GM12891 (cell line): Measurements from ENCODE around the gene PRKAR1B.
"Not testable (repeated sequence)": the region's sequence is repeated elsewhere in the genome, so short reads cannot be mapped to it uniquely, and the experiment has no call there.

ENCODE experiments used
- DNase-seq: peaks from one replicate; pipeline ENCODE4 v3.0.0; 2011; ENCODE audit warnings: low spot score; ENCODE audit not compliant: insufficient read length
- FAIRE-seq: peaks from 2 replicates; lab custom pipeline; 2011; peaks lifted over from hg19 to GRCh38; lab: Jason Lieb, UNC
- PAX5 ChIP-seq: IDR thresholded peaks from 2 replicates; pipeline ENCODE4 v1.6.1; 2011; ENCODE audit warnings: low read length, moderate library complexity, mild to moderate bottlenecking; ENCODE audit not compliant: insufficient read depth, severe bottlenecking
- POLR2A ChIP-seq: IDR thresholded peaks from 2 replicates; pipeline ENCODE4 v1.6.1; 2011; ENCODE audit warnings: low read depth, low read length, control low read depth
- POLR2AphosphoS5 ChIP-seq: IDR thresholded peaks from 2 replicates; pipeline ENCODE4 v1.6.1; 2011; ENCODE audit warnings: low read depth, low read length, control low read depth
- POU2F2 ChIP-seq: IDR thresholded peaks from 2 replicates; pipeline ENCODE4 v1.6.1; 2011; ENCODE audit warnings: low read depth, mild to moderate bottlenecking, control low read depth, low read length, moderate library complexity
- SPI1 ChIP-seq: IDR thresholded peaks from 2 replicates; pipeline ENCODE4 v1.6.1; 2011; ENCODE audit warnings: low read depth, low read length, control low read depth
- TAF1 ChIP-seq: IDR thresholded peaks from 2 replicates; pipeline ENCODE4 v1.6.1; 2011; ENCODE audit warnings: low read depth, low read length, control low read depth

The PRKAR1B gene

GRCh38 chr7:659996-660395, 67.1 kb downstream of the PRKAR1B start:
- DNase-seq (no peak), FAIRE-seq (no peak)
- TF ChIP-seq POLR2AphosphoS5 = no peak
- TF ChIP-seq POU2F2 = no peak
- no peak for TF ChIP-seq POLR2A
- no peak for TF ChIP-seq TAF1
- no peak for TF ChIP-seq SPI1
- no peak for TF ChIP-seq PAX5

- TF ChIP-seq POLR2AphosphoS5 = no peak
- TF ChIP-seq TAF1 = no peak
- TF ChIP-seq POU2F2 = no peak
- TF ChIP-seq PAX5 = no peak
- TF ChIP-seq SPI1 = no peak
- no peak for TF ChIP-seq POLR2A
- DNase-seq (no peak), FAIRE-seq (no peak)
These were observed 67.7 kb downstream of the PRKAR1B start for GRCh38 chr7:659306-659847.

- DNase-seq (no peak), FAIRE-seq (no peak)
- no peak for TF ChIP-seq TAF1
- TF ChIP-seq POLR2A = no peak
- TF ChIP-seq POU2F2 = no peak
- TF ChIP-seq SPI1 = no peak
- no peak for TF ChIP-seq POLR2AphosphoS5
- no peak for TF ChIP-seq PAX5
These were observed 69.4 kb downstream of the PRKAR1B start for GRCh38 chr7:657565-658119.

GRCh38 chr7:657010-657409, 70.1 kb downstream of the PRKAR1B start:
- peak; percentile 84 for FAIRE-seq
- DNase-seq = not testable (repeated sequence)

- FAIRE-seq = no peak
- TF ChIP-seq POLR2A (no peak), POLR2AphosphoS5 (no peak), SPI1 (no peak), TAF1 (no peak), POU2F2 (no peak), PAX5 (no peak)
- DNase-seq = no peak
These were observed 71.3 kb downstream of the PRKAR1B start for GRCh38 chr7:655758-656157.

- TF ChIP-seq POLR2AphosphoS5 (no peak), TAF1 (no peak), SPI1 (no peak), POU2F2 (no peak), POLR2A (no peak), PAX5 (no peak)
- DNase-seq = no peak
- FAIRE-seq = peak; percentile 65
These were observed 73.0 kb downstream of the PRKAR1B start for GRCh38 chr7:653829-654764.

- FAIRE-seq (no peak), DNase-seq (no peak)
- TF ChIP-seq POLR2A (no peak), SPI1 (no peak), TAF1 (no peak), PAX5 (no peak), POU2F2 (no peak), POLR2AphosphoS5 (no peak)
These were observed 74.2 kb downstream of the PRKAR1B start for GRCh38 chr7:652881-653280.

- not testable (repeated sequence) for DNase-seq, FAIRE-seq
These were observed 74.9 kb downstream of the PRKAR1B start for GRCh38 chr7:652167-652566.

GRCh38 chr7:651032-651728, 75.9 kb downstream of the PRKAR1B start:
- no peak for TF ChIP-seq PAX5
- TF ChIP-seq TAF1 = no peak
- TF ChIP-seq SPI1 = no peak
- DNase-seq = no peak
- FAIRE-seq = no peak

- FAIRE-seq (no peak), DNase-seq (no peak)
- TF ChIP-seq TAF1 = no peak
- no peak for TF ChIP-seq POLR2A
- TF ChIP-seq POLR2AphosphoS5 = no peak
- no peak for TF ChIP-seq PAX5
- no peak for TF ChIP-seq SPI1
- no peak for TF ChIP-seq POU2F2
These were observed 76.6 kb downstream of the PRKAR1B start for GRCh38 chr7:650339-651031.
